K562 (cell line): ENCODE measurements around the gene FAM89B. TPM values are rescaled to one million over a fixed set of nuclear protein-coding genes. Genes with fewer than 3 reads are reported as not detected.

Source experiments
- BHLHE40 ChIP-seq: IDR thresholded peaks from 2 replicates; pipeline ENCODE4 v1.6.1; 2011; ENCODE audit warnings: low read length, improper control_type of control experiment
- CHD1 ChIP-seq: fragments of 200-600 bp; sonication (generic); IDR thresholded peaks from one replicate; pipeline ENCODE4 v1.6.1; 2012; ENCODE audit warnings: mild to moderate bottlenecking, moderate library complexity, low read length, inconsistent platforms
- DMBX1 ChIP-seq: fragments of 250-450 bp; sonication (Bioruptor Pico); IDR thresholded peaks from 2 replicates; pipeline ENCODE4 v1.8.0; 2022; ENCODE audit warnings: inconsistent platforms, mild to moderate bottlenecking, moderate library complexity, borderline replicate concordance
- GABPA ChIP-seq: fragments of 200-800 bp; sonication (Bioruptor generic); conservative IDR thresholded peaks from 2 replicates; pipeline ENCODE4 v1.6.1; 2016; ENCODE audit warnings: low read depth, missing genetic modification characterization, missing compliant biosample characterization
- MGA ChIP-seq: fragments of 450-650 bp; IDR thresholded peaks from 2 replicates; pipeline ENCODE4 v1.6.1; 2016; ENCODE audit warnings: mild to moderate bottlenecking, moderate library complexity
- NR0B1 ChIP-seq: fragments of 450-650 bp; IDR thresholded peaks from one replicate; pipeline ENCODE4 v1.6.1; 2018; ENCODE audit warnings: mild to moderate bottlenecking, moderate library complexity; ENCODE audit not compliant: partially characterized antibody
- SMARCB1 ChIP-seq: IDR thresholded peaks from 2 replicates; pipeline ENCODE4 v1.6.1; 2011; ENCODE audit warnings: improper control_type of control experiment, low read depth; ENCODE audit not compliant: insufficient read length
- ZBTB11 ChIP-seq, 3 experiments: fragments of 200-800 bp in 1 of 3; fragments of 250-450 bp in 1 of 3; fragments of 450-650 bp in 1 of 3; sonication (Bioruptor Pico) in 1 of 3; sonication (Bioruptor generic) in 1 of 3; formaldehyde crosslinking in 1 of 3; IDR thresholded peaks; 2 replicates each; pipeline versions ENCODE4 v1.6.1 to v1.8.0; 2016 to 2022; ENCODE audit warnings: mild to moderate bottlenecking in 2 of 3, missing genetic modification characterization in 2 of 3, missing compliant biosample characterization in 1 of 3, moderate library complexity in 1 of 3
- ZNF41 ChIP-seq: fragments of 250-450 bp; sonication (Bioruptor Pico); conservative IDR thresholded peaks from 2 replicates; pipeline ENCODE4 v1.4.0; 2020; ENCODE audit warnings: mild to moderate bottlenecking
- polyA plus RNA-seq, 8 experiments: library from polyadenylated mRNA; depleted of rRNA in 4 of 8; stranded (reverse) in 5 of 8; unstranded in 3 of 8; fragments of >200 nt; fragmentation: Nextera tagmentation in 2 of 8; fragmentation: Illumina TruSeq in 1 of 8; extraction: Ambion mirVana in 2 of 8; extraction: Trizol in 1 of 8; gene quantifications; 2 replicates each; pipeline versions ENCODE4 v1.2.1 to v1.2.3, GENCODE V29; 2011 to 2014; ENCODE audit warnings: inconsistent platforms in 1 of 8, missing spikeins in 1 of 8
- total RNA-seq, 7 experiments: library from RNA; depleted of rRNA in 6 of 7; stranded (reverse); fragments of >200 nt in 6 of 7; fragmentation: Illumina TruSeq in 2 of 7; extraction: Trizol in 2 of 7; gene quantifications; 2 replicates each; pipeline versions ENCODE4 v1.2.1 to v1.2.3, GENCODE V29; 2011 to 2021; ENCODE audit warnings: low replicate concordance in 1 of 7

The FAM89B gene
- total and polyA plus RNA-seq, 9 of the 15 experiments (the other 6 are each of a cell fraction or from before 2014, with no cell fraction given), result 0.32 to 27.6 (median 11.9) TPM

- TF ChIP-seq MGA, result peak; percentile 48
- no peak for TF ChIP-seq BHLHE40
- no peak for TF ChIP-seq ZNF41 (CRISPR knock-in tag)
- TF ChIP-seq GABPA (tag), result peak; percentile 71
- peak; percentile 57; the same call in 1 of the 2 replicates for TF ChIP-seq DMBX1
- peak; percentile 58 for TF ChIP-seq CHD1
- peak; percentile 38 to 96 (median 76); a peak in 5 of 6 replicates for TF ChIP-seq ZBTB11 (CRISPR knock-in tag; IDR thresholded peaks at IDR 0.05)
- TF ChIP-seq SMARCB1, result no peak
- no peak for TF ChIP-seq NR0B1
Measured at GRCh38 chr11:65540290-65541092, 31.8 kb upstream of the FAM89B start (continued).
